ENCODE results near the gene ETV6.

ETV6 gene

DNA sequence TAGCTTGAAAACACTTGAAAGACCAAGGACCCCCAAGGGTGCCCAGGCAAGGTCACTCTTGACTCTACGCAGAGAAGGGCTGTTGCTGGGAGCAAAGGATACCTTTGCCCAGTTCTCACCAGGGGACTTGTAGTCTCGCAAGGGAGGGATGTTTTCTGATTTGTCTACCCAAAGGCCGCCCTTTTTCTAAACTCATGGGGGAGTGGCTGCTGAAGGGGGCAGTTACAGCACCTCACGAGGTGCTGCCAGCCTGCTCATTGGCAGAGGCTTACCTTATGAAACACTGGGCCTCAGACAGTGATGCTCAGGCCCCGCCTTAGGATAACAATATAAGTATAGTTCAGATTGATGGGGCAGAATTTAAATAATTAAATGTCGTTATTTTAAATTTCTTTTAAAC lies 107.0 kb downstream of the ETV6 start:
- no peak for DNase-seq

DNA sequence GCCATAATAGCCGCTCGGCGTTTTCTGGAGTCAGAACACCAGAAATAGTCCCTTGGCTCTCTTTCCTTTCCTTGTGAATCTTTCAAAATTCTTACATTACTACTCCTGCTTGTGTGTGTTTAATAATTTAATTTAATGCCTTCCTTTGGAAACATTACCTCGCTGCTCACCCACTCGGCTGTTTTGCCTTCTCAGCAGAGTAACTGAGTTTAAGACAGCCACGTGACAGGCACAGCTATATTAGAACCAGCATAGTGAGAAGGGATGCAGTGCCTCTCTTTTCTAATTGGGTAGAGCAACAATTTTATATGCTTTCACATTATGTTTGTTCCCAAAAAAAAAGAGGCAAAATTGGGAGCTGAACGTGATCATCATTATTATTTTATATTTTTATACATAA lies 107.6 kb downstream of the ETV6 start:
- no peak for DNase-seq

DNA sequence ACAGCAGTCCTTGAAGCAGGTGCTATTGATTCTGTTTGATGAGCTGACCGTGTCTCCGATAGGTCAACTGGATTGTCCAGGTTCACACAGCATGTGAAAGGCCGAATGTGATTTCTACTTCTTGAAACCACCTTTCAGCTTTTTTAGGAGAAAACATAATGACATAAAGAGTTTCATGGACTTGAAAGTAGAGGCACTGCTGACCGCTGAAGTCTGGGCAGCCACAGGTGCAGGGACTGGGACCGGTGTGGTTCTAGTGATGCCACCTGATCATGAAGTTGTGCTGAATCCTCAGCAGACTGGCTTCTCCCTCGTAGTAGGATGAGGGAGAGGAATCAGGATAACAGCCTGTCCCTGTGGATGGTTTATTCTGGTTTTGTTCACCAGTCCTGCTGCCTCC lies 108.1 kb downstream of the ETV6 start:
- no peak for DNase-seq

DNA sequence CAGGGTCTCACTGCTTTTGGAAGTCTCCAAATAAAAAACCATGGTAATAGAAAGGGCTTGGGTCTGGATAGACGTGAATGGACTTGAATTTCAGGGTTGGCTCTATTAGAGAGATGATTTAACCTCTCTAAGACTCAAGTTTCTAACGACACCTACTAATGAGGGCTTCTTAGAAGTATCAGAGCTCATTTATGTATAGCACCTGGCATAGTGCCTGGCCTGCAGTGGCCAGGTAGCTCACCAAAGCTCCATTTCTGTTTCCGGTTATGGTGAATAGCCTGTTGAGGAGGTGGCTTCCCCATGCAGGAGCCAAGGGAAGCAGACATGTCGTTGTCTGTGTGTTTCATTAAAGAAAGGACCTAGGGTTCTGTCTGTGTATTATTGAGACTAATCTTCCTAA lies 108.6 kb downstream of the ETV6 start:
- DNase-seq: no peak

DNA sequence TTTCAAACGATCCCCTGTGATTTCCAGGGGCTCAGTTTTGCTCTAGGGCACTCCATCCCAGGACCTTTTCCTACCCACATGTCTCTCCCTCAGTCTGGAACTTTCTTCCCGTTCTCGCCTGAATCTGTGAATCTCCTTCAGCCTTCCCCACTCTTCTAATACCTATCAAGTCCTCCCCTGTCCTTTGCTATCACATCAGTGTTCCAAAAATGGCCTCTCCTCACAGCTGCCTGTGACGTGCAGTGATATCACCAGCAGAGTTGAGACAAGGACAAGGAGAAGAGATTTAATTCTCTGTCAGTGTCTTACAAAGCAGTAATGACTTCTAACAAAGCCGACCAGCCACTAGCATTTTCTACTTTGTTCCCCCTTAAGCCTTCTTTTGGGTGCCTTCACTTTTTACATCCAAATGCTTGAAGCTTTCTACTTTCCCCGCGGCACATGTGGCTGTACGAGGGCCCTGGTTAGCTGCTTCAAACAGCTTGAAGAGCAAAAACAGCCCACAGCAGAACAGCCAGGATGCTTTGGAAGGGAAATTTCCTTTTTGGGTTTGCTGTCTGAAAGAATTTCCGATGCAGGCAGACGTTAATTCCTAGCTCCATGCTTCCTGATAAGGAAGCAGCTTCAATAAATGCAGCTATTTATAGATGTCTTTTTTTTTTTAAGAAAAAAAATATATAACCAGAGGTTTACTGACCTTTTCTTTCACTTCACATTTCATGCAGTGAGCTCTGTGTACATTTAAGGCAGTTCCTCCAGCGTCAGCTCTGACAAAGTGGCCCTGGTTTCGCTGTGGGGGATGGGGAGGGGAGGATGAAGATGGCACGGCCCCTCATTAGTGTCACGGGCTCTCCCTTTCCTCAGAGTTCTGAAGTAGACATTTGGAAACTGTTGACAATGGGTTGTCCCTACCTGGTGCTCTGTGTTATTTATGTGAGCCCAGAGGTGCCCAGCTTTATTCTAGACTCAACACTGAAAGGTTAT lies 109.3 kb downstream of the ETV6 start:
- DNase-seq: peak in 2 of 56 donors; percentile 6 to 23

DNA sequence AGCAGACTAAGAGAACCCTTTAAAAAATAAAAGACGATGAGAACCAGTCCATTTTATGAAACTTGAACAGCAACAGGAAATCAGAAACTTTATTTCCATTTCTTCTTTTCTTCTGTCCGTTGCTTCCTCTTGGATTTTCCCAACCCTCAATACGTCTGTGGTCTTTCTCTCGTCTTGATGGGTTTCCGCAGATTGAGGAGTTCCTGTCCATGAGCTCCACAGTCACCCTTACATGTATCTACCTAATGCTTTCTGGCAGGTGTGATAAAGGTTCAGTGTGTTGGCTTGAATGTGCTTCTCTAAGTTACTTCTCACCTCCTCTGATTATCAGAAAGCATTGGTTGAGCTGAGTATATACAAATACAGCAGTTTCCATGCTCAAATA lies 110.0 kb downstream of the ETV6 start:
- DNase-seq: no peak

DNA sequence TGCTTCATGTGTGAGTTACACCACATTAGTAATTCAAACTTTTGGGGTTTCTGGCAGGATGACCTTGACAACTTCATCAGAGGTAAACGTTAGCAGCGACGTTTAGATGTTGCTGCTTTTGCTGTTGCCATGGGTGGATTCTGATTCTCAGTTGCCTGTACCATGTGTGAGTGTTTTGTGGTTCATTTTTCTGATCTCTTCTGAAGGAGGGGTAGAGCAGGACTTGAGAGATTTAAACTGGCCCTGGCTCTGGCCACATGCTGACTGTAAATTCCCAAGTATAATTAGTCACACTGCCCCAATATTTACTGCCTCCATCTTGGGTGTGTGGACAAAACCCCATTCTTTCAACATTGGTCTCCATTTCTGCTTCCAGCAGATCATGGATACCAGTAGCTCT lies 110.4 kb downstream of the ETV6 start:
- DNase-seq: no peak

DNA sequence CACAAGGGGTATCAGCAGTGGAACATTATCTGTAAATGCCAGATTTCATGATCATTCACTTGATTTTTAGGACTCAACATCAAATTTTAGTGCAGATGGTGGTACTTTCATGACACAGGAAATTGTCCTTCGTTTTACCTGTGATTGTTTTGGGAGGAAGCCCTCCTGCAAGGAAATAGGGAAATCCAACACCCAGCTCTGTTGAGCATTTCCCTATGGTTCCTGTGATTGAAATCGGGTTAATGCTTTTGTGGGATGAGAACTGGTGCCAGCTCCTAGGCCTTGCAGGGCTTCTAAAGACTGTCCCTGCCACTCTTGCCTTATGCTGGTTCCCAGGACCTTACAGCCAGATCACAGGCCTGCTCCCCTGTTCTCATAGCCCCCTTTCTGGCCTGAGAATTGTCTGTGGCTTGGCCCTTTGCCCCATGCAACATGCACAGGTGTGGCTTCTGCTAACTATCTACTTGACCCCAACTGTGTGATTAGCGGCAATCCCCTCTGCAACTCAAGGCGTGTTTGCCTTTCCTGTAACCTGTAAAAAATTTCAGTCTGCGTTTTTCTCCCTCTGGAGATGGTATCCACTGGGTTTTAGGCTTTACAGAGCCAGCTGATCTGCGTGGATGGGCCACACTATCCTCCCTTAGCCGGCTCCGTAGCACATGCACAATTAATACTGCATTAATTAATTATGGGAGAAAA lies 112.5 kb downstream of the ETV6 start:
- DNase-seq: no peak

DNA sequence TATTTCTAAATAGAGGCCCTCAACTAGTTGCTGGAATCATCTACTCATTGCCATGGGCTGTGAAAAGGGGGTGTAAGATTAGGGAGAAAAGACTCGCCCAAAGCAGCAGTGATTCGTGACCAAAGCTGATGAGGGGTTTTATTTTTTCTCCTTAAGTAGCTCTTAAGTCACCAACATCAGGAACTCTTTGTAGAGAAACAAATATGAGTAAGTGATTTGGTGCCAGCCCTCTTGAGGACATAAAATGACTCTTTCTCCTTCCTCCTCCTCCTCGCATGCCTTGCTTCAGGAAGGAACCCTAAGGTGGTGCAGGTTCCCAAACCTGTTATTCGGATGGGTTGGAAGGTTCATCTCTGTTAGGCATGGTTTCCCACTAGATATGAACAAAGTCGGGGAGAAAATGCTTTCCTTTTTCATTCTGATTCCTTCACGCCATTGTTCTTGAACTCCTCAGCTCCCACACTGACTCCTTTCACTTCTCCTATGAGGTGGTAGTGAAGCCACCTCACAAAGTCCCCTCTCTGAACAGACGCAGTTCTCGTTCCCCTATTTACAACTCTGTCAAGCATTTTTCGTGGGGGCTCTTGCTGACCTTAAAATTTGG lies 113.4 kb downstream of the ETV6 start:
- DNase-seq: no peak

DNA sequence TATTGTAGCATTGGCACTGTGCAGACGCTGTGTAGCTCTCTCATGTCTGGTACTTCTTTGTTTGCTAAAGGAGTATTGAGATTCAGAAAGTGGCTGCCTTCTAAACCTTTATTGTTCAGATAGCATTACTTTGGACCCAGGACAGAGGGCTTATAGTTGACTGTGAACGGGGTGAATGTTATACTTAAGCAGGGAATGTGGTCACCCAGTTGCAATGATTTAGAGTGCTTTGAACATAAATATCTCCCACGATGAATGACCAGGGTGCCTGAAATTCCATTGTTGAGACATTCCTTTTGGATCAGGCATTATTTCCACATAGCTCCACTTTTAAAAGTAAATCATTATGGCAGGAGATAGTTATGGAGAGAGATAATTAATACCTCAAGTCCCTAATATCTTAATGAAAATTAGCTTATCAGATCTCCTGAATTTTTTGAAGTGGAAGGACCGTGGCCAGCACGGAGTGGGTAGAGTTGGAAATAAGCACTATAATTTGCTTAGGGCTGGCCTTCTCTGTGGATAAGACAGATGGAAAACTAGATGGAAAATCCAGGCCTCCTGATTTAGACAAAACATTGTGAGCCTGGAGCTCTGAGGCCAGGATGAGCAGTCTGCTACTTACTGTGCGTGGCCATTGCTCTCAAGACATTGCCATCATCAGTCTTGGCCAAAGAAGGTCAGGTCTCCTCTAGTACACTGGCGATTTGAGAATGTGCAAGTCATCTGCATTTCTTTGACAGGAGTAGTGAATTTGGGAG lies 114.5 kb downstream of the ETV6 start:
- peak in 1 of 56 donors; percentile 10 for DNase-seq

DNA sequence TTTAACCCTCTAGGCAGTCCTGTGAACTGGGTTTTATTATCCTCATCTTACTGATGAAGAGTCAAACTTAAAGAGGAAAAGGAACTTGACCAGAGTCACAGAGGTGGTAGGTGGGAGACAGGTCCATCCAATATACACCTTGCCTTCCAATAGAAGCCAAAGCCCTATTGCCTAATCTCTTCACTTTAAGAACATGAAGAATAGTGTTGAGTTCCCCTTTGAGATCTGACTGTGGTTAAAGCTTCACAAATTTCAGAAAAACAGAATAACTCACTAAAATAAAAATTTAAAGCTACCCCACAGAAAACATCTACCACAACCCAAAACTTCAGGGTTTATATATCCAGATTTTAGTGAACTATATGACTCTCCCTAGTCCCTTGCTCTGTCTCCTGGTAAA lies 115.4 kb downstream of the ETV6 start:
- no peak for DNase-seq

DNA sequence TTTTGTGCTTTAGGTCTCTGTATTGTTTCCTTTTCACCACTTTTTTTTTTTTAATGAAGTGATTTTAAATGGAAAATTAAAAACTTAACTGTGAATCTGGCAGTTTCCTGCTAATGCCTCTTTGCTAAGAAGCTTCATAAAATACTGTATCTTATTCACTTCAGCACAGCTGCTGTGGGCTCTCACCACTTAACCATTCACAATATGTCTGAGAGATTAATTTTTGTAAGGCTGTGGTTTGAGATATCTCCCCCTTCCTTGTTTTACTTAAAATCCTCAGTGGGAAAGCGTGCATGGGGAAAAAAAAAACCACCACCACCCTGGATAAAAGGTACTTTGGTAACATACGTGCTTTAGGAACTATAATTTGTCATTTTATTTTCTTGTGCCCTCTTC lies 115.9 kb downstream of the ETV6 start:
- DNase-seq: no peak

DNA sequence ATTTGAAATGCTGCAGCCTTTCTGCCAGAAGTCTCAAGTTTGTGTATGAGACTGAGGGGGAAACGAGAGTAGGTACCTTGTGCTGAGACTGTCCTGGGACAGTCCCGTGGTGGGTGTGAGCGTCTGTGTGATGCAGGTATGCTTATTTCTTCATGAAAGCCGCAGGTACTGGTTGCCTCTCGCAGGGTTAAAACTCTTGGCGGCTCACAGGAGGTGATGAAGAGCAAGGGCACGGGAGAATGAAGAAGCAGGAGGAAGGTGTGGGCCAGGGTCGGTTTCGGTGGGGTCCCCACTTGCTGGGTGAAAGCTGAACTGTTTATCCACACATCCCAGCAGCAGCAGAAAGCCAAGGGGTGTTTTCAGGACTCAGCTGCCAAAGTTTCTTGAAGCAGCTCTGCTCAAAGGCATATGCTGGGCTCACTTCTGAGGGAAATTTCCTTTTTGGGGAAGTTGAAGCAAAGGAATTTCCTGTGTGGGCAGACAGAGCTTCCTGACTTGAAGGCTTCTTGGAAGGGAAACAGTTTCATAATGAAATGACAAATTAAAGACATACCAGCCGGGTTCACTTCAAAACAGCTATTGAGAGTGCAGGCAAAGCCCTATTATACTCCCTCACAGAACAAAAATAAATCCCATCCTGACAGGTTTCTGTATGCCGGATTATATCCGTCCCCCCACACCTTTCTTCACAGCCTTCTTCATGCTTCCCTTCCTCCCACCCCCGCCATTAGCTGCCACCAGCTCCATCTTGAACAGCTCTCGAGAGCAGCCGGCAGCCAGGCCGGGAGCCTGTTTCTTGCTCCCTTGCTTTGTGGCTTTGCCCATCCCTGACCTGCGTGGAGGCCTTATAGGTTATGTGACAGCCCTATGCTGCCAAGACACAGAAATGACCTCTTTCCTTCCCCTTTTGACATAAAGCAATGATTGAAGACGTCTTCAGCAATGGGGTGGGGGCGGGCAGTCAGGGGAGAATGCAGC lies 116.6 kb downstream of the ETV6 start:
- peak in 37 of 56 donors; percentile 8 to 84 (median 40) for DNase-seq

DNA sequence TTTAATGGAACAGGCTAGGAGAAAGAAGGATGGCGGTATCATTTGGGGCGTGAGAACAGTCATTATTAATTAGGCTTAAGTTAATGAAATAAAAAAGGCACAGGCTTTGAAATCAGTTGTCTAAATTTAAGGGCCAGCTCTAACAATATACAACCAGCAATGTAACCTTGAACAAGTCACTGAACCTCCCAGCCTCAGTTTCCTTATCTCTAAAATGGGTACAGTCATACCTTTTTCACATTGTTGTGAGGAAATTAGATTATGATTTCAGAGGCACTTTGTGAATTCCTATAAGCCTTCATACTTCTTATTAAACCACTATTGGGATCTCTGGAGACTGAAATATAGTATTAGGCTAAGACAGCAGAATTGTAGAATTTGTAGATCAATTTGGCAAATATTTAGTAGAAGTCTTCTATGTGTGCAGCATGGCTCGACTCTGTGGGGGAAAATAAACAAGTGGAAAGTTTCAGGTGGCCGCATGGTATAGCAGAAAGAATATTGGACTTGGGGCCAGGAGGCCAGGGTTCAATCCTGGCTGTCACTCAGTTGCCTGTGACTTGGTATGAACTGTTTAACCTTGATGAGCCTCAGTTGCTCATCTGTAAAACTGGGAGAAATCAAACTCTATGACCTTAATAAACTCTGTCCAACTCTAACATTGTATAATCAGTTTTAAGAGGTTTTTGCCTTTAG lies 117.7 kb downstream of the ETV6 start:
- no peak for DNase-seq

DNA sequence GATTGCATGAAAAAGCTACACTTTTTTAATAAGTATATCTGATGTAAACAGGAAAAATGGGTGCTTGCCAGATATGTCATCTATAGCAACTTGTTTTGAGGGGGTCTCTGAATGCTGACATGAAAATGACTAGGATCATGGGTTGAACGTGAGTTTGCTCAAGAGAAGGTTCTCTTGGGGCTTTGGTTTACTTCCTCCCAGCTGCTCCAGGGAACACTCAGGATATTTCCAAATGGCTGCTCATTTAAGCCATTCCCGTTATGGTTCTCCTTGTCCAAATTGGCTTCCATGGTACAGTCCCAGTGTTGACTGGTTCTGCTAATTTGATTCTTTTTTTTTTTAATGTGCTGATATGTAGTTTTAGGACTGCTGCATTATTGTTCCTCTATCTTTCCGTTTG lies 118.3 kb downstream of the ETV6 start:
- no peak for DNase-seq

DNA sequence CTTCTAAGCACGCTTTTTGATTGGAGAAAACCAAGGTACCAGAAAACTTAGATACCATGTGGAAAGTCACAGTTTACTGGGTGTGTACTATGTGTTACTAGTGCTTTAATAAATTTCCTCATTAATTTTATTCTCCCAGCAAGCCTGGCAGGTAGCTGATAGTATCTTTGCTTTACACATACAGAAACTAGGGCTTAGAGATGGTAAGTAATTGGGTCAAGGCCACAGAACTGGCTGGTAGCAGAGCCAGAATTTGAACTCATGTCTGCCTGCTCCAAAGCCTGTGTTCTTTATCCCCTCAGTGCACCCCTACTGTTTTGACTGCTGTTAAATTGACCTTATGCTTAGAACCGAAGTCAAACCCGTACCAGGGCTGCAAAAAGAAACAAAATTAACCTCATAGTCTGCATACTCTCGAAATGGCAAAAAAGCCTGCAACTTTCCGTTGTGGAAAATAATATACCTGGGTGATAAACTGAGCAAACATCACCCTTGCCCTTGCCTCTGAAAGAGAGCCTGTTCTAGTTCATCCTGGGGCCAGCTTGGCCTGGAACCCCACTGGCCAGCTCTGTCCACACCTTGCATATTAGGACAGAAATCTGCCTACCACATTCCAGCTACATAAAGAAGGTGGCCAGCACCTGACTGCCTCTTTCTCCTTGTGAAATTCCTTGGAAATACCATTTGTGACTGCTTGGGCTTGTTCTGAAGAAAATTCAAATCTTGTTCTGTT lies 118.9 kb downstream of the ETV6 start:
- no peak for DNase-seq

DNA sequence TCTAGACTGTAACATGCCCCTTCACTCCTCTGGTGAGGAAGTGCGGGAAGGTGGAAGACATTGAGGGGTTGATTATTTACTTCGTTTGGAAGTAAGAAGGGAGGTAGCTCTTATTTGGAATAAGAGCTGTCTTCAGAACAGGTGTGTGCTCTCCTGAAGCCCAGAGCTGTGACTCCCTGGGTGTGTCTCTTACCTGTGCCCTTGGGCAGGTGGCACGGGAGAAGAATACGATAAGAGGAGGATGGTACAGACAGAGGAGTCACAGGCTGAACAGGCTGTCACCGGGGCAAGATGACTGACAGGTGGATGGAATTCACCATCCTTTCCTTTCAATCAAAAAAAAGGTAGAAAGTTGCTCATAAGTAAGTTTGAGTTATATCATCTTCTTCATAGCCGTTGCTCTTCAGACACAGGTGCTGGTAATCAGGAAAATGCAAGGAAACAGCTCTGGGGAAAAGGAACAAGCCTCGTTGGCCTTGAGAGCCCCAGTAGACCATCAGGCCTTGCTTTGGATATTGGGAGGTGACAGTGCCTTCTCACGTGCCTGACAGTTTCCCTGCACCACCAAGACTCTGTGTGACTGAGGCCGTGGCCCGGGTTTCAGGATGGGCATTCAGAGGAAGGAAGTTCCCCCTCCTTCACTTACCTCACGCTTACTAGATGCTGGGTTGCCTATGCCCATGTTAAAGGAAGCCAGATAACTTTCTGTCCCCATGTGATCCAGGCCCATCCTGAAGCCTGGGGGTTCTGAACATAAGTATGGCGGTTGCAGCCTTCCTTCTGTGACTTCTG lies 120.4 kb downstream of the ETV6 start:
- DNase-seq: no peak

DNA sequence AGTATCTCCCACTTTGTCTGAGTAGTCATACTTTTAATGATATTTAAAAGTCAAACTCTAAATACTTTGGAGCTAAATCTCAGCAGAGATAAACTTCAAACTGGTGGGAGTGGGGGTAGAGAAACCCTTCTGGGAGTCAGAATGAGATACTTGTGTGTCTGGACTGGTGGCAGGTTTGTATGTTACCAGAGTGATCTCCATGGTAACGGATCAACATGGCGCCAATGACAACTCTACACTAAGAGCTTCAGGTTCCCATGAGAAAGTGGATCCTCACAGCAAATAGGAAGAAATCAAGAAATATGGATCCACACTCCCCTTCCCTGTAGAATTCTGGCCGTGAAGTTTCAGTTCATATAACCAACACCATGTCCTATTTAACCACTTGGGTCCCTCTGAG lies 121.9 kb downstream of the ETV6 start:
- no peak for DNase-seq
